GM19395 (cell line): Measurements from ENCODE around the gene SF3B6.
"Not testable (repeated sequence)": the region's sequence is repeated elsewhere in the genome, so short reads cannot be mapped to it uniquely, and the experiment has no call there.

Source experiments
- ATAC-seq: cut with Tn5 transposase; IDR thresholded peaks from one replicate; pipeline ENCODE4 v1.9.1; 2021; ENCODE audit warnings: mild to moderate bottlenecking, moderate library complexity; ENCODE audit not compliant: unreplicated experiment

SF3B6 gene

DNA sequence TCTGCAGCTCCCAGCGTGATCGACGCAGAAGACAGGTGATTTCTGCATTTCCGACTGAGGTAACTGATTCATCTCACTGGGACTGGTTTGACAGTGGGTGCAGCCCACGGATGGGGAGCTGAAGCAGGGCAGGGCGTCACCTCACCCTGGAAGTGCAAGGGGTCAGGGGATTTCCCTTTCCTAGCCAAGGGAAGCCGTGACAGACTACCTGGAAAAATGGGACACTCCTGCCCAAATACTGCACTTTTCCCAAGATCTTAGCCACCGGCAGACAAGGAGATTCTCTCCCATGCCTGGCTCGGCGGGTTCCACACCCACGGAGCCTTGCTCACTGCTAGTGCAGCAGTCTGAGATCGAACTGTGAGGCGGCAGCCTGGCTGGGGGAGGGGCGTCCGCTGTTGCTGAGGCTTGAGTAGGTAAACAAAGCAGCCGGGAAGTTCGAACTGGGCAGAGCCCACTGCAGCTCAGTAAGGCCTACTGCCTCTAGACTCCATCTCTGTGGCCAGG, 19.1 kb upstream of the SF3B6 start:
- not testable (repeated sequence) for ATAC-seq

DNA sequence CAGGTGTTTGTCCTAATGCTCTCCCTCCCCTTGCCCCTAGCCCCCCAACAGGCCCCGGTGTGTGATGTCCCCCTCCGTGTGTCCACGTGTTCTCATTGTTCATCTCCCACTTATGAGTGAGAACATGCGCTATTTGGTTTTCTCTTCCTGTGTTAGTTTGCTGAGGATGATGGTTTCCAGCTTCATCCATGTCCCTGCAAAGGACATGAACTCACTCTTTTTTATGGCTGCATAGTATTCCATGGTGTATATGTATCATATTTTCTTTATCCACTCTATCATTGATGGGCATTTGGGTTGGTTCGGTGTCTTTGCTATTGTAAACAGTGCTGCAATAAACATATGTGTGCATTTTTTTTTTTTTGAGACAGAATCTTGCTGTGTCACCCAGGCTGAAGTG, 17.1 kb upstream of the SF3B6 start:
- not testable (repeated sequence) for ATAC-seq

DNA sequence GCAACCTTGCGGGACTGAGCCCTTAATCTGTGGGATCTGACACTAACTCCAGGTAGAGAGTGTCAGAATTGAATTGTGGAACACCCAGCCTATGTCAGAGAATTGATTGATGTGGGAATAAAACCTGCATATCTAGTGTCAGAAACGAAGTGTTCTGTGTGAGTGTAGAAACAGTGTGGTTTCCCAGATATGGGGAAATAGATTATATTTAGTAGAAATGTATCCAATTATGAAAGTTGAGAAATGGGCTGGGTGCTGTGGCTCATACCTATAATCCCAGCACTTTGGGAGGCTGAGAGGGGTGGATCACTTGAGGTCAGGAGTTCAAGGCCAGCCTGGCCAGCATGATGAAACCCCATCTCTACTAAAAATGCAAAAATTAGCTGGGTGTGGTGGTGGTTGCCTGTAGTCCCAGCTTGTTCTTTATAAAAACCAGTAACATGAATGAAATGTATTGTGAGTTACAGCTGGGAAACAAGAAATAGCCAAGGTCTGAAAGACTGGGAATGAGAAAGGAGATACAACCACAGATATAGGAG, 12.8 kb upstream of the SF3B6 start:
- ATAC-seq = no peak

DNA sequence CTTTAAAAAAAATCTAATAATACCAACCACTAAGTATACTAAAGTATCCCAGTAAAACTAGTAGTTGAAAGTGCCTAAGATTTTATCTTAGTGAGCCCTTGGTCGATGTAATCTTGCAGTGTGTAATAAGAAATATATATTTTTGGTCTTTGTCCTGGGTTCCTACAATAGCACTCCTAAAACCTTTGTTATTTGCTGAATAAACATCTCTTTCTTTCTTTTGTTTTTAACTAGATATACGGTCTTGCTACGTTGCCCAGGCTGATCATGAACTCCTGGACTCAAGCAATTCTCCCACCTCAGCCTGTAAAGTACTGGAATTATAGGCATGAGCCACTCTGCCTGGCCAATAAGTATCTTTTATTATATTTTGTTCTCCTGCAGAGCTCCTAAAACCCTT, 10.9 kb upstream of the SF3B6 start:
- no peak for ATAC-seq

DNA sequence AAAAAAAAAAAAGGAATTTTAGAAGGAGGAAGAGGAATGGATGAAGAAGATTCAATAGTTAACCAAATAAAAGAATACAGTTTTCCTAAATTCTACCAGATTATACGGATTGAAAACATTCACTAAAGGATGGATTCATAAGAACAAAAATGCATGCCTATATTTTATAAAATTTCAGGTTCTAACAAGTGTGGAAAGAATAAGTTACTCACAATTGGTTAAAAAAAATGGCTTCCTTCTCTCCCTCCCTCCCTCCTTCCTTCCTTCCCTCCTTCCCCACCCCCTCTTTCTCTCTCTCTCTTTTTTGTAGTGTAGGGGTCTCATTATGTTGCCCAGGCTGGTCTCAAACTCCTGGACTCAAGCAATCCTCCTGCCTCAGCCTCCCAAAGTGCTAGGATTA, 10.1 kb upstream of the SF3B6 start:
- no peak for ATAC-seq

DNA sequence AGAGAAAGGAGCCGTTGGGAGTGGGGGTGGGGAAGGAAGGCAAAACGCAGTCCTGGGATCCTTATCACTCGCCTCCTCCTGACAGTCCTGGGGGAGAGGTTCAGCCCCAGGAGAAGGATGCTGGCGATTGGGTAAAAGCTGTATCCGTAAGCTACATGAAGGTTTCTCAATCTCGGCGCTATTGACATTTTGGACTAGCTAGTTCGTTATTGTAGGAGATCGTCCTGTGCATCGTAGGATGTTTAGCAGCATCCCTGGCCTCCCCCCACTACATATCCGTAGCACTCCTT, 9.0 kb upstream of the SF3B6 start:
- no peak for ATAC-seq

DNA sequence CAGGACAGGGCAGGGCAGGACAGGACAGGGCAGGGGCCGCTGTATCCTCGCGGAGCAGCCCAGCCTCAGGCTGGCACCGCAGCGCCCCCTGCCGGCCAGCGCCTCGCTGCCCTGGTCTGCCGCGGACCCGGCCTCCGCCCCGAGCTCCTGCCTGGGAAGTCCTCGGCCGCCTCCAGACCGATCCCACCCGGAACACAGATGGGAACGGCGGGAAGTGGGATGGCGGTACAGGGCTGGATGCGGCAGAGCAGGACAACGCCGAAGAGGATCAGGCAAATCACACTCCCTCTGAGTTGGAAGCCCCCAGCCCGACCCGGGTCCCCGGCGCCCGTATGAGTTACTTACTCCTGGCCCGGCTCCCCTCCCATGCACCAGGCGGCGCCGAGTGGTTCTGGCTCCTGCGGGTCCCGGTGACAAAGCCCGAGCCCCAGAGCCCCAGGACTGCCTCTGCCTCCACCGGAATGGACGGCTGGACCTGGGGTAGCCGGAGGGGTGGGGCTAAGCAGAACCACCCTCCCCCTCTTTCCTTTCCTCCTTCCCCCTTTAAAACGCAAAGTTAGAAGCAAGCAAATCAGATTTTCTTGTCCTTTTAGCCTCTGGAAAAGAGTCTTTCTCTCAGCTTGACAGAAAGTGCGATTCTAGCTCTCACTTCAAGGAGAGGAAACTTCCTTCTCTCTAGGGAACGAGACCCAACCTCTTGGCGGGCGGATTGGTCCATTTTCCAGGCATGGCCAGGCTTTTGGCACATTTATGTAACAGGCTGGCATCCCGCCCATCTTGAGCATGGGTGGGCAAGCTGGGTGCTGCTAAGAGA, 8.5 kb upstream of the SF3B6 start, which contains the start of gene TP53I3:
TSS of gene TP53I3 (minus strand) at position 449 of the 814 bp plus-strand sequence. CDS start 508 bp downstream, outside the sequence.
- ATAC-seq = peak; percentile 85

DNA sequence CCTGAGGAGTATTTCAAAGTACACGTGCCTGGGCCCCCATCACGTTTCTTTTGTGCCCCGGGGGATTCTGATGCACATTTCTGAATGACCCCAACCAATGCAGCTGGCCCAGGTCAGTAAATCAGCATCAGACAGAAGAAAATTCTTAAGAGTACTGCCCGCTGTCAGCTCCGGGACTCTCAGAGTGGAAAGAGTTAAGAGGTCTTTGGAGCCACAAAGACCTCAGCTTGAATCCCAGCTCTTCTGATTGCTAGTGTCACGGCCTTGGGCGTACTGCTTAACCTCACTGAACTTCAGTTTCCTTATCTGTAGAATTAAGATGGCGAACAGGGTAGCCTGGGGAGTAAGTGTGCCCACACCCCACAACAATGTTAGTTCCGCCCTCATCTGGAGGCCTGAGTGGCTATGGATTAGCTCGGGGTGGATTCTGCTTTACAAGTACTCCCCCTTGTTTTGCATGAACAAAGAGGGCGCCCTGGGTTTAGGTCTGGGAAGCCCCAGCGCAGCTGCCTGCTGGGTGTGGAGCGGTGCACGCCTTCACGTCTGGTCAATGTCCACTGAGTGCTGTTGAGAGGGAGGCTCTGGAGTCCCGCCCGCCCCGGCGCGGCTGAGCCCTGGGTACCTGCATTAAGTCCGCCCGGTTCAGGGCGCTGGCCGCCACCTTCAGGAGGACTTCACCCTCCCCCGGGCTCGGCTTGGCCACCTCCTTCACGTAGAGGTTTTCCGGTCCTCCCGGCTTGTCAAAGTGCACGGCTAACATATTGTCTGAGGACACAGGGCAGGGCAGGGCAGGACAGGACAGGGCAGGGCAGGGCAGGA, 7.7 kb upstream of the SF3B6 start:
- ATAC-seq = peak; percentile 81

DNA sequence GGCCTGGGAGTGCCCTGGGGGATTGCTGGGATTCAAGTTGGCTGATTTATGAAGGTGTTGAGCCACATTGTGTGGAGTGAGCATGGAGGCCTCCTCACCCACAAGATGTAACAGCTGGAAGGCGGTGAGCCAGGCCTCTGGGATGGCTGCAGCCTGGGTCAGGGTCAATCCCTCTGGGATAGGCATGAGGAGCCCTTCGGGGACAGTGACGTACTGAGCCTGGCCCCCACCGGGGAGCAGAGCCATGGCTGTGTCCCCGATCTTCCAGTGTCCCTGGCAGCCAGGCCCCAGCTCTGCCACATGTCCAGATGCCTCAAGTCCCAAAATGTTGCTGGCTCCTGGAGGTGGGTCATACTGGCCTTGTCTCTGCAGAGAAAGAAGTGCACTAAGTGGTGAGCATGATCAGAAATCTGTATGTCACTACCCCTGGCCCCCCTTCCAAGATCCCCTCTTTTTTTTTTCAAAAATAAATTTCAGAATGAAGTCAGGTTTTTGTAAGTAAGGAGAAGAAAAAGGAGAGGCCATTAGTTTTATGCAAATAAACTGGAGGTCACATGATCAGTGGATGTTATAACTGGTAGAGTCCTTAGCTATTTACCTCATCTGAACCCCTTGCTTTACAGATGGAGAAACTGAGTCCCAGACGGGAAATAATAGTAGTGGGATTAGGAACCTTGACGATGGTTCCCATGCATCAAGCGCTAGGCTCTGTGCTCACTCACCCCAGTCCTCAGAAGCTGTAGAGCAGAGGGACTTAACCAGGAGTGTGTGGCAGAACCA, 6.9 kb upstream of the SF3B6 start:
- no peak for ATAC-seq

DNA sequence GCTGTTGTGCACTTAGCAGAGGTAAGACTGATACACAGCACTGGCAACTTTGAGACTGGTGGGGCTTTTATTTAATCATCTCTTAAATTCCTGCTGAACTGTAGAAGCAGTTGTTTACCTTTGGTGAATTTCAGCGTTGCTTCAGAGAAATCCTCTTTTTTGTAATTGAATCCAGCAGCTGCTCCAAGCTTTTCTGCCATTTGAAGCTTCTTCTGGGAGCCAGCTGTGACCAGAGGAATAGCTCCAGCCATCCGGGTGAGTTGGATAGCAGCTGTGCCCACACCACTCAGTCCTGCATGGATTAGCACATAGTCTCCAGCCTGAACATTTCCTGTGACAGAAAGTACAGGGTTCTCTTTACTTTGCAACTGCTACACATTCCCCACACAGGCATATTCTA, 4.6 kb upstream of the SF3B6 start:
- ATAC-seq = no peak

DNA sequence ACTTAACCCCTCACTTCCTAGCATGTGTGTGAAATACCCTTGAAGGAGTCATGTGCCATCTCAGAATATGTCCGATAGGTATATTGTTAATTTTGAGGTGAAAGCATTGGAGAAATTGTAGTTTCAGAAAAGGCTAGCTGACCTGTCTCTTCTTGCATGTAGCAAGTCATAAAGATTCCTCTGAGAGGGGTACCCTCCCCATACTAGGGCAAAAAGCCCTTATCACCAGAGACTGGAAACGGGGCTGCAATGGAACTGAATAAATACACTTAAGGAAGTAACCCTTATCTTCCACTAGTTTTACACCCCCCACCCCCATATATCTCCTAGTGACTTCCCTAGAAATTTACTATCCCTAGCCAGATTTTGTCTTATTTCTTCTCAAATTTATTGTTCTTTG, 1.8 kb upstream of the SF3B6 start:
- no peak for ATAC-seq

DNA sequence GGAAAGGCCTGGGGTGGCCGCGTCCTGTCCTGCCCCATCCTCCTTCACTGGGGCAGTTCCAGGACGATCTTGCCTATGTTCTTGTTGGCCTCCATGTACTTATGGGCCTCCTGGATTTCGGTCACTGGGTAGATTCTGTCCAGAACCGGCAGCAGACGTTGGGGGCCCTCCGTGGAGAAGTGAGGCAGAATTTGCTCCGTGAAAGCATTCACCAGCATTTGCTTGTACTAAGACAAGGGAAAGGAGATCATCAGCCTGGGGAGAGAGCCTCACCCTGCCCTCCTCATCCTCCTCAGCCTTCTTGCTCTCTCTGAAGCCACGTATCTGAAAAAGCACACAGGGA, 1.4 kb upstream of the SF3B6 start:
- no peak for ATAC-seq

DNA sequence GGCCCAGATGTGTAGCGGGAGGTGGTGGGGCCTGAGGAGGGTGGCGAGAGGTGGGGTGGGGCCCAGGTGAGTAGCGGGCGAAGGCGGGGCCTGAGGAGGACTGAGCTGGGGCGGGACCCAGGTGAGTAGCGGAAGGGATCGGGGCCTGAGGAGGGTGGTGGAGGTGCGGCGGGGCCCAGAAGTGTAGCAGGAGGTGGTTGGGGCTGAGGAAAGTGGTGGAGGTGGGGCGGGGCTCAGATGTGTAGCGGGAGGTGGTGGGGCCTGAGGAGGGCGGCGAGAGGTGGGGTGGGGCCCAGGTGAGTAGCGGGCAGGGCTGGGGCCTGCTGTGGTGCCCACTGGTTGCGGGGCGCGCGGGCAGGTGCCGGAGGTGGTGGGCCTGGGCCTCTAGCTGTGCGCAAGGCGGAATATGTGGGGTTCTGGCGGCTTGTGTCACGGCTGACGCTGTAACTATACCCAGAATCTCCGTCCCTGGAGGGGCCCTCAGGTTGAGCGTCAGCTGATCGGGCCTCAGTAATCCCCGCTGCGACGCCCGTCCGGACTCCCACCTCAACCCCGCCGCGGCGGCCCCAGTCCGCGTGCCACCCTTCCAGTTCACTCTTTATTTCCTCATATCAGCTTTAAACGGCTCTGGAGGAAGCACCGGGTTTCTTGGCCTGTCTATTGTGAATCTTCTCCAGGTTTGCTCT, 866 bp upstream of the SF3B6 start:
- ATAC-seq = peak; percentile 24

DNA sequence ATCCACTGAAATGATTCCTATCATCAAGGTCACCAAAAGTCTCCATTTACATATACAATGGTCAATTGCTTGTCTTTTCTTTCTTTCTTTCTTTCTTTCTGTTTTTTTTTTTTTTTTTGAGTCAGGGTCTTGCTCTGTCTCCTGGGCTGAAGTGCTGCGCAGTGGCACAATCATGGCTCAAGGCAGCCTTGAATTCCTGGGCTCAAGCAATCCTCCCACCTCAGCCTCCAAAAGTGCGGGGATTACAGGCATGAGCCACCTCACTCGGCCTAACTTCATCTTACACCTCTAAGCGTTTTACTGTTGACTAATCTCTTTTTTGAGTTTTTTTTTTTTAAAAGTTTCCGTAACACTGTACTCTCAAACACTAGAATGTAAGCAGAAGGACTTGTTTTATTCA, 867 bp downstream of the SF3B6 start:
- ATAC-seq = no peak

DNA sequence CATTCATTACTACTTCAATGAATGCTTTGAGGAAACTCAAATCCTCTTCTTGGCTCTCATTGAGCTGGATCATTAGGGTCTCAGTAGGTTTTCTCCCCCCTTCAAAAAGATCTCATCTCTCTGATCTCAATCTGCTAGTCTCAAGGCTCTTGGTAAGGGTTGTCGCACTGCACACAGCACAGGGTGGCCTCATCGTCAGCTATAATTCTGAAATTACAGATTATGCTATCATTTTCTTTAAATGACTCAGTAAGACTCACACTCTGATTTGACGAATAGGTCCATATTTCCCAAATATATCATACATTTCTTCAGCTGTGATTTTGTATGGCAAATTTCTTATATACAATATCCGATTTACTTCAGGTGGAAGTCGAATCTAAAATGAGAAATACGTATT, 2.3 kb downstream of the SF3B6 start:
- no peak for ATAC-seq

DNA sequence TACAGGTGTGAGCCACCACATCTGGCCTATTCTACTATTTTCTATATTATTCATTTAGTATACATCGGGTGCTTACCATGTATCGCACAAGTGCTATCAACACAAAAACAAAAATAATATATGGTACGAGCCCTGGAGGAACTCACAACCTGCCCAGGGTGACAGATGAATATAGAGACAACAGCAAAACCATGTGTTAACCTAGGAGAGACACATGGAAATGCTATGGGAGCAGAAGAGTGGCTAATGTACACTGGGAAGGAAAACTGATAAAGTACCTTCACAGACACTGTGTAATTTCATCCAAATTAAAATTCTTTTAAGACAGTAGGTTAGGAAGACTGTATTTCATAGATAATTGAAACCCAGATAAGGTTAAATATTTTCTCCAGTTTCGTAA, 3.9 kb downstream of the SF3B6 start:
- ATAC-seq = no peak

DNA sequence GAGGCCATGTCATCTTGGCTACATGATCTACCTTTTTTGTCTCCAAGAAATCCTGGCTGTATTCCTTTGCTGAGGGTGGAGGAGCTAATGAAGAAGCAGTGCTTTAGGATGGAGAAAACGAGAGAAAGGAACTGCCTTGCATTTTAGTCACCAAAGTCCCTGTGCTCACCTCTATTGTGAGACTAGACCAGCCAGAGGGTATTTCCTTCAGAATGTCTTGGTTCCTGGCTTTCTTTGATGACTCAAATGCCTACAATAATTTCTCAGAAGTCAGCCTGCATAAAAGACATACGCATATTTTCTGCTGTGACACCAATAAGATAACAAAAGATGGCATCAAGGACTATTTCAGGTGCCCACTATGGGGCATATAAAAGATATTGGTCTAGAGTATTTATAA, 10.8 kb downstream of the SF3B6 start:
- no peak for ATAC-seq

DNA sequence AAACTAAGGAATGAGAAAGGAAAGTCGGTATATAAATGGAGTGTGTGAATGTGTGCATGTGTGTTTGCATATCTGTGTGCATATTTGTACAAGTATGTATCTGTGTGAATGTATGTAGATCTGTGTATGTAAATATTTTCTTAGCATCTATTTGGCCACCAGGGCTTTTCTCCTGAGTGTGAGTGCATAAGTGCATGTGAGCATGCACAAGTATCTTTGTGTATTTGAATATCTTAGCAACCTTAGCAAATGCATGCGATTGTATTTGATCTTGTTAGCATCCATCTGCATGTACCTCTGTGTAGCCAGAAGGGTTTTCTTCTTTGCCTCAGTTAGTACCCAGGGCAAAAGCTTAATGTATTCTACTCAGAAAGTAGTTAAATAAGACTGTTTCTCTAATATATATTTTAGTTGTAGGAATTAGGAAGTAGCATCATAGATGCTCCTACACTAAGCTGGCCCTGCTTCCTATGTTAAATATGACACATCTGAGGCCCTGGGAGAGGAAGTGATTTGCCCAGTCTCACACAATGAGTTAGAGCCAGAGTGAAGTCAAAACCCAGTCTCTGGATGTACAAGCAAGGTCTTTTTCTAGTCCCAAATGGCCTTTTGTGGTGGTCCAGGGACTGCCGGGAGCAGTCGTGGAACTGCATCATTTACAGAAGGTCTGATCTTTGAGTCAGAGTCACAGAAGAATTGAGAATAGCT, 17.4 kb downstream of the SF3B6 start:
- no peak for ATAC-seq

DNA sequence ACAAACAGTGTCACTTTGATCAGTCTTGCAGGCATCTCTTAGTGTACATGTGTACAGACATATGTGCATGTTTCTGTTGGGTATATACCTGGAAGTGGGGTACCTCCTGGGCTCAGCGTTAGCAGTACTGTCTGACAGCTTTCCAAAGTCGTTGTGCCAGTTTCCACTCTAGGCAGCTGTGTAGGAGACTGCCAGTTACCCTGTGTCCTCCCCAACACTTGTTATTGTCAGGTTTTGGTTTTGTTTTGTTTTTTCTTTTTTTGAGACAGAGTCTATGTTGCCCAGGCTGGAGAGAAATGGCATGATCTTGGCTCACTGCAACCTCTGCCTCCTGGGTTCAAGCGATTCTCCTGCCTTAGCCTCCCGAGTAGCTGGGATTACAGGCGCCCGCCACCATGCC, 20.4 kb downstream of the SF3B6 start:
- no peak for ATAC-seq

DNA sequence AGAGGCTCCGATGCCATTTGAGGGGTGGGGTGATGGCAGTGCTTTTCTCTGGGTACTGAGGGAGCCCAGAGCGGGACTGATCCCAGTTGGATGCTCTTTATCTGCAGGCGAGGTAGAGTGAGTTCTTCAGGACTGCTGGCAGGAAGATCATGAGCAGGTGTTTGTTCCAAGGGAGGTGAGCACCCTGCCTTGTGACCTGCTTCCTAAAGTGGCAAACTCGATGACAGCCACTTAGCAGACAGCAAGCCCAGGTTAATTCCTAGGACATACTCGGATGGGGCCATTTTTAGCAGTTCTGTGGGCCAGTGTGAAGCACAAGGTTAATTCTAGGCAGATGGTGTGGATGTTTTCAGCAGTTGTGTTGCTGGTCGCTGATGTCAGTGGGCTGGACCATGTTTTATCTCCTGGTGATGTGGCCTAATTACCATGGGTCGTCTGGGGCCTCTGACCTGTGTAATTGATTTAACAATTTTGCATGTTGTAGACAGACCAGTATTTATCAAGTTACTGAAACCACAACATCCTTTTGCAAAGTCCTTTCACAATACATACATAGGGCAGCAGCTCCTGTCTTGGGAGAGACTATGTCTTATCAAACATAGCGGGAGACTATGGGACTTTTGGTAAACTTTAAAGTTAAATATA, 21.6 kb downstream of the SF3B6 start:
- no peak for ATAC-seq
